Measurements from ENCODE around the gene CLSTN3.

The CLSTN3 gene

DNA sequence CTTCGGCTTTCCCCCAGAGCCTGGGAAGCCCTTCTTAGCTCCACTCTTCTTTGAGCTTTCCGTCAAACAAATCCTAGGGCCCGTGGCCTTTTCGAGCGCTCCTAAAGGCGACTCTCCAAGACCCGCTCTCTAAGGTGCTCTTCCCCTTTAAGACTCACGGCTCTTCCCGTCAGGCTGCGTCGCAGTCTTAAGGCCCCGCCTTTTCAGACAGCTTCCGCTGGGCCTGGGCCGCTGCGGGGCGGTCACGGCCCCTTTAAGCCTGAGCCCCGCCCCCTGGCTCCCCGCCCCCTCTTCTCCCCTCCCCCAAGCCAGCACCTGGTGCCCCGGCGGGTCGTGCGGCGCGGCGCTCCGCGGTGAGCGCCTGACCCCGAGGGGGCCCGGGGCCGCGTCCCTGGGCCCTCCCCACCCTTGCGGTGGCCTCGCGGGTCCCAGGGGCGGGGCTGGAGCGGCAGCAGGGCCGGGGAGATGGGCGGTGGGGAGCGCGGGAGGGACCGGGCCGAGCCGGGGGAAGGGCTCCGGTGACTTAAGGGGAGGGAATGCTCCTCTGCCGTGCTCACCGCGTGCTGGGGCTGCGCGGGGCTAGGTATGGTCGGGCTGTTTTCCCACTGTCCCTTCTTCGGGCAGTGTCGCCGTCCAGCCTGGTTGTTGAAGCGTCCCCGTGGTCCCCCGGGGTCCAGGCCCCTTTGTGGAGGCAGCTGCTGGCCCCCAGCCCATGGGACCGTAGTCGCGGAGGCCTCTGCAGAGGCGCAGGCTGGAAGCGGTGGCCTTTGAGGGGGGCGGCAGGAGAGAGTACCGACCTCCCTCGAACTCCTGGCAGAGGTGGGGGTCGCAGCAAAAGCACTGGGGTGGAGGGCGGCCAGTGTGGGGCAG, 59.5 kb downstream of the CLSTN3 start, which contains the start of gene PEX5:
Gene PEX5, plus strand, starts transcription at position 289 of the 870 bp plus-strand sequence. CDS start 692 bp downstream, outside the sequence.
- DNase-seq (ENCODE audit: low spot score), result peak; percentile 98

DNA sequence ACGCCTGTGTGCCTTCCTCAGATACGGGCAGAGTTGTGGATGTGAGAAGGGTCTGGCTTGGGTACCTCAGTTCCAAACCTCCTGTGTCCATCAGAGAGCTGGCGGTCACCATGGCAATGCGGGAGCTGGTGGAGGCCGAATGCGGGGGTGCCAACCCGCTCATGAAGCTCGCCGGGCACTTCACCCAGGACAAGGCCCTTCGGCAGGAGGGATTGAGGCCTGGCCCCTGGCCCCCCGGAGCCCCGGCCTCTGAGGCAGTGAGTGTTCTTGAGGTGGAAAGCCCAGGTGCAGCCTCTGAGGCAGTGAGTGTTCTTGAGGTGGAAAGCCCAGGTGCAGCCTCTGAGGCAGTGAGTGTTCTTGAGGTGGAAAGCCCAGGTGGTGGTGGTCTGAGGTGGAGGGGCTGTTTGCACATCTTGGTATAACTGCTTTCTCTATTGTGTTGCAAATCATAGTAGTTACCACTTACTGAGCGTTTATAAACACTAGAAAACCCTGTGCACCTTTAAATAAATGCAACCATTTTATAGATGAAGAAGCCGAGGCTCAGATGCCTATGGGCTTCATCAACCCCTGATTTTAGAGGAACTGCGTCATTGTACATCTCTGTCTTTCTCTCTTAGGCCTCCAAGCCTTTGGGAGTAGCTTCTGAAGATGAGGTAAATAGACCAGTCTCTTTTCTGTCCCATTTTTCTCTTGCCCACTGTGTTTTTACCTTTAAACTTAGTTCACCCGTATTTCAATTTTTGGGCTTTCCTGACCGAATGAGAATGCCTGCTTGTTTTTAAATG, 60.3 kb downstream of the CLSTN3 start:
- DNase-seq (ENCODE audit: low spot score), result peak; percentile 34

DNA sequence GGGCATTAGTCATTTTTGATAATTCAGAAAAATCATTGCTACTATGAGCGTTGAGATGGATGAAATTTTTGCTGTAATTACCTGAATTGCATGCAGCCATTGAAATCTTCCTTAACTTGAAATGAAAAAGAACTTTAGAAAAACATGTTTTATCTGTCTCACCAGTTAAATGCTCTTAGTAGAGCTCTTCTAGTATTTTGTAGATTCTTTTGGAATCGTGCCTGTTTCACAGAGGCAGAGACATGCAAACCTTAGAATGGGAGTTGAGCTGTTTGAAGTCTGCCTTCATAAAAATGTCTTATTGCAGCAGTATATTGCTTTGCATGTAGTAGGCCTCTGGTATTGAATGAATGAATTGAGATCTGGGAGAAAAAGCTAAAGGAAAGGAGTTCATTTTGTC, 63.5 kb downstream of the CLSTN3 start:
- DNase-seq (ENCODE audit: low spot score), result no peak

GRCh38 chr12:7197841-7198240, 67.7 kb downstream of the CLSTN3 start:
- peak; percentile 38 for DNase-seq (ENCODE audit: low spot score)

DNA sequence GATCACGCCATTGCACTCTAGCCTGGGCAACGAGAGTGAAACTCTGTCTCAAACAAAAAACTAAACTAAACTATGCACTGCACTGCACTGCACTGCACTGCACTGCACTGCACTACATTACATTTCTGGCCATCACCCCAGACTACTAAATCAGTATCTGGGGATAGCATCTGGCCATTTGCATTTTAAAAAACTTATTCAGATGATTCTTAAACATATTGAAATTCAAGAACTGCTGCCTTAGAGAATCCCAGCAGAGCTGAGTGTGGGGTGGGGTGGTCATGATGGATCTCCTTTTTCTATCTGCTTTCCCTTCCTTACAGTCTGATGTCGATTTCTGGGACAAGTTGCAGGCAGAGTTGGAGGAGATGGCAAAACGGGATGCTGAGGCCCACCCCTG, 72.9 kb downstream of the CLSTN3 start:
- no peak for DNase-seq (ENCODE audit: low spot score)

- no peak for DNase-seq (ENCODE audit: low spot score)
Measured at GRCh38 chr12:7205091-7205490, 74.9 kb downstream of the CLSTN3 start.

GRCh38 chr12:7206691-7207090, 76.5 kb downstream of the CLSTN3 start:
- DNase-seq (ENCODE audit: low spot score), result no peak

- no peak for DNase-seq (ENCODE audit: low spot score)
Measured at GRCh38 chr12:7207866-7208625, 77.9 kb downstream of the CLSTN3 start.

Data from SW480 (cell line).